ENCODE measurements around the gene ROBO1.

- no peak for TF ChIP-seq CTCF (IDR thresholded peaks at IDR 0.05)
- no peak for TF ChIP-seq POLR2A (IDR thresholded peaks at IDR 0.05)
Observed at GRCh38 chr3:79354179-79354688, 413.6 kb downstream of the ROBO1 start.

All from thyroid gland (tissue), 4 donors.